Astrocyte (in vitro differentiated cells and primary cell): ENCODE data around the gene CNGB1.

Experiments used
- EZH2 ChIP-seq: IDR thresholded peaks from 2 replicates; pipeline ENCODE4 v1.6.1; 2012; ENCODE audit warnings: mild to moderate bottlenecking, low read length, inconsistent platforms; ENCODE audit not compliant: insufficient read depth
- TF ChIP-seq, protein P1 (sequence below): IDR thresholded peaks from 2 replicates; pipeline ENCODE4 v1.5.1; 2011; ENCODE audit warnings: low read depth, mild to moderate bottlenecking, inconsistent platforms, low read length, moderate library complexity; ENCODE audit not compliant: insufficient read depth

GRCh38 chr16:57892041-57892440, 78.9 kb downstream of the CNGB1 start:
- TF ChIP-seq, protein P1, sequence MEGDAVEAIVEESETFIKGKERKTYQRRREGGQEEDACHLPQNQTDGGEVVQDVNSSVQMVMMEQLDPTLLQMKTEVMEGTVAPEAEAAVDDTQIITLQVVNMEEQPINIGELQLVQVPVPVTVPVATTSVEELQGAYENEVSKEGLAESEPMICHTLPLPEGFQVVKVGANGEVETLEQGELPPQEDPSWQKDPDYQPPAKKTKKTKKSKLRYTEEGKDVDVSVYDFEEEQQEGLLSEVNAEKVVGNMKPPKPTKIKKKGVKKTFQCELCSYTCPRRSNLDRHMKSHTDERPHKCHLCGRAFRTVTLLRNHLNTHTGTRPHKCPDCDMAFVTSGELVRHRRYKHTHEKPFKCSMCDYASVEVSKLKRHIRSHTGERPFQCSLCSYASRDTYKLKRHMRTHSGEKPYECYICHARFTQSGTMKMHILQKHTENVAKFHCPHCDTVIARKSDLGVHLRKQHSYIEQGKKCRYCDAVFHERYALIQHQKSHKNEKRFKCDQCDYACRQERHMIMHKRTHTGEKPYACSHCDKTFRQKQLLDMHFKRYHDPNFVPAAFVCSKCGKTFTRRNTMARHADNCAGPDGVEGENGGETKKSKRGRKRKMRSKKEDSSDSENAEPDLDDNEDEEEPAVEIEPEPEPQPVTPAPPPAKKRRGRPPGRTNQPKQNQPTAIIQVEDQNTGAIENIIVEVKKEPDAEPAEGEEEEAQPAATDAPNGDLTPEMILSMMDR: no peak
- TF ChIP-seq EZH2: no peak
